Endothelial cell of umbilical vein (primary cell): Measurements from ENCODE around the gene GSTA2. TPM values are rescaled to one million over a fixed set of nuclear protein-coding genes. Genes with fewer than 3 reads are reported as not detected.
"Not testable (repeated sequence)": the region's sequence is repeated elsewhere in the genome, so short reads cannot be mapped to it uniquely, and the experiment has no call there.

ENCODE experiments used
- BruUV-seq: library from RNA; stranded (reverse); fragments of 400-500 nt; replicated peaks from 2 replicates; lab custom pipeline; 2021; lab: Mats Ljungman, UMichigan
- CTCF ChIA-PET: fragments of 300-600, 350-600 bp; sonication (Branson Sonifier 250); formaldehyde crosslinking; loops from one replicate; lab custom pipeline; 2021; ENCODE audit warnings: antibody characterized with exemption, inconsistent platforms; lab: Charles Lee
- POLR2A ChIA-PET: fragments of 300-600, 350-600 bp; sonication (Branson Sonifier 250); formaldehyde crosslinking; loops from one replicate; lab custom pipeline; 2021; ENCODE audit warnings: antibody characterized with exemption, inconsistent platforms; lab: Charles Lee
- DNase-seq: peaks from one replicate; pipeline ENCODE4 v3.0.0-alpha.2; 2011; ENCODE audit warnings: low read depth, low spot score
- FAIRE-seq: peaks from 2 replicates; lab custom pipeline; 2011; peaks lifted over from hg19 to GRCh38; lab: Jason Lieb, UNC
- H2AFZ ChIP-seq: 2 replicates; pipeline ENCODE4 v1.6.0; 2012; ENCODE audit warnings: low read depth, low read length, control low read depth, inconsistent platforms
- H3K27ac ChIP-seq: 2 replicates; pipeline ENCODE4 v1.5.1; 2011; ENCODE audit warnings: low read depth, mild to moderate bottlenecking, control low read depth, low read length, moderate library complexity; ENCODE audit not compliant: insufficient read depth
- H3K27me3 ChIP-seq, 2 experiments: 2 replicates each; pipeline versions ENCODE4 v1.6.0 to v1.6.1; 2011; ENCODE audit warnings: low read length in 2 of 2, mixed read lengths in 1 of 2; ENCODE audit not compliant: control insufficient read depth in 2 of 2, insufficient read depth in 2 of 2
- H3K36me3 ChIP-seq, 2 experiments: 2 replicates in 1 of 2; 3 replicates in 1 of 2; pipeline ENCODE4 v1.5.1; 2011; ENCODE audit warnings: low read length in 2 of 2, mild to moderate bottlenecking in 1 of 2, moderate library complexity in 1 of 2; ENCODE audit not compliant: control insufficient read depth in 2 of 2, insufficient read depth in 2 of 2; ENCODE audit errors: extremely low read depth in 1 of 2
- H3K4me1 ChIP-seq: 3 replicates; pipeline ENCODE4 v1.5.1; 2011; ENCODE audit warnings: mild to moderate bottlenecking, low read length; ENCODE audit not compliant: control insufficient read depth, insufficient read depth; ENCODE audit errors: extremely low read depth
- H3K4me2 ChIP-seq: 2 replicates; pipeline ENCODE4 v1.6.1; 2011; ENCODE audit warnings: low read length, control low read depth, mixed read lengths; ENCODE audit not compliant: insufficient read depth
- H3K4me3 ChIP-seq, 3 experiments: fragments of 200-600 bp in 1 of 3; sonication (generic), shearing (Covaris generic) in 1 of 3; replicated peaks in 1 of 3; 2 replicates each; pipeline ENCODE4 v1.5.1; 2011 to 2016; ENCODE audit warnings: control low read depth in 3 of 3, low read length in 3 of 3, mild to moderate bottlenecking in 2 of 3, inconsistent platforms in 1 of 3, low read depth in 1 of 3, moderate library complexity in 1 of 3; ENCODE audit not compliant: insufficient read depth in 1 of 3
- H3K79me2 ChIP-seq: 2 replicates; pipeline ENCODE4 v1.6.0; 2012; ENCODE audit warnings: low read length, inconsistent platforms; ENCODE audit not compliant: control insufficient read depth, insufficient read depth
- H3K9ac ChIP-seq: replicated peaks from 2 replicates; pipeline ENCODE3; 2011; ENCODE audit warnings: low read length, control low read depth; ENCODE audit not compliant: insufficient read depth; ENCODE audit errors: extremely low read depth
- H3K9me1 ChIP-seq: replicated peaks from 3 replicates; pipeline ENCODE4 v1.6.0; 2011; ENCODE audit warnings: mild to moderate bottlenecking, low read length; ENCODE audit not compliant: control insufficient read depth, insufficient read depth; ENCODE audit errors: extremely low read depth
- H3K9me3 ChIP-seq: replicated peaks from 2 replicates; pipeline ENCODE4 v1.5.1; 2012; ENCODE audit warnings: low read length, inconsistent platforms; ENCODE audit not compliant: control insufficient read depth, insufficient read depth
- H4K20me1 ChIP-seq: replicated peaks from 2 replicates; pipeline ENCODE3; 2011; ENCODE audit warnings: mild to moderate bottlenecking, low read length; ENCODE audit not compliant: control insufficient read depth, insufficient read depth; ENCODE audit errors: extremely low read depth
- EZH2 ChIP-seq: IDR thresholded peaks from 2 replicates; pipeline ENCODE4 v1.6.1; 2012; ENCODE audit warnings: borderline replicate concordance, low read depth, mild to moderate bottlenecking, moderate library complexity, low read length, inconsistent platforms; ENCODE audit not compliant: severe bottlenecking
- FOS ChIP-seq: IDR thresholded peaks from 2 replicates; pipeline ENCODE4 v1.6.1; 2011; ENCODE audit warnings: mild to moderate bottlenecking, low read length, moderate library complexity, borderline replicate concordance; ENCODE audit not compliant: insufficient read depth
- GATA2 ChIP-seq: IDR thresholded peaks from 2 replicates; pipeline ENCODE4 v1.7.0; 2011; ENCODE audit warnings: low read depth, mild to moderate bottlenecking, moderate library complexity, mixed read lengths, low read length; ENCODE audit not compliant: insufficient read length, insufficient read depth
- JUN ChIP-seq: IDR thresholded peaks from 2 replicates; pipeline ENCODE4 v1.6.1; 2011; ENCODE audit warnings: borderline replicate concordance, low read depth; ENCODE audit not compliant: insufficient read length, insufficient read depth
- MYC ChIP-seq: IDR thresholded peaks from one replicate; pipeline ENCODE4 v1.6.1; 2011; ENCODE audit warnings: mild to moderate bottlenecking, low read depth, low read length
- POLR2A ChIP-seq: IDR thresholded peaks from 2 replicates; pipeline ENCODE4 v1.6.1; 2012; ENCODE audit warnings: low read depth, mild to moderate bottlenecking, control low read depth, low read length
- dilution Hi-C: fragments of 300-500 bp; cut with MboI; formaldehyde crosslinking; loops from one replicate; pipeline ENCODE4 v1.15.0; 2019; ENCODE audit warnings: low sequenced_read_pairs; ENCODE audit not compliant: extremely low pct_ligation_motif_present
- intact Hi-C: fragments of 100-400 bp; cut with micrococcal nuclease; formaldehyde crosslinking; loops from one replicate; pipeline ENCODE4 v1.10.0; 2022
- polyA plus RNA-seq, 4 experiments: library from polyadenylated mRNA; depleted of rRNA in 3 of 4; stranded (reverse) in 3 of 4; unstranded in 1 of 4; fragments of >200 nt; gene quantifications; 2 replicates each; pipeline versions ENCODE4 v1.2.1 to v1.2.3, GENCODE V29; 2011 to 2012; ENCODE audit warnings: missing spikeins in 1 of 4
- total RNA-seq: library from RNA; stranded (reverse); gene quantifications from 2 replicates; pipeline ENCODE4 v1.2.3, GENCODE V29; 2021
- TF ChIP-seq, protein P1 (sequence below): IDR thresholded peaks from 2 replicates; pipeline ENCODE4 v1.6.1; 2011; ENCODE audit not compliant: insufficient read depth, insufficient read length
- TF ChIP-seq, protein P2 (sequence below), 2 donors: IDR thresholded peaks; 1 replicate in 1 of 2; 2 replicates in 1 of 2; pipeline ENCODE4 v1.5.1; 2011; ENCODE audit warnings: low read length in 2 of 2, mild to moderate bottlenecking in 2 of 2, moderate library complexity in 2 of 2, control low read depth in 1 of 2, inconsistent platforms in 1 of 2, low read depth in 1 of 2; ENCODE audit not compliant: insufficient read depth in 1 of 2; ENCODE audit errors: extremely low read depth in 1 of 2

The GSTA2 gene
- total and polyA plus RNA-seq, 2 donors (not counting 3 experiments of a cell fraction or from before 2014, with no cell fraction given), result not detected

DNA sequence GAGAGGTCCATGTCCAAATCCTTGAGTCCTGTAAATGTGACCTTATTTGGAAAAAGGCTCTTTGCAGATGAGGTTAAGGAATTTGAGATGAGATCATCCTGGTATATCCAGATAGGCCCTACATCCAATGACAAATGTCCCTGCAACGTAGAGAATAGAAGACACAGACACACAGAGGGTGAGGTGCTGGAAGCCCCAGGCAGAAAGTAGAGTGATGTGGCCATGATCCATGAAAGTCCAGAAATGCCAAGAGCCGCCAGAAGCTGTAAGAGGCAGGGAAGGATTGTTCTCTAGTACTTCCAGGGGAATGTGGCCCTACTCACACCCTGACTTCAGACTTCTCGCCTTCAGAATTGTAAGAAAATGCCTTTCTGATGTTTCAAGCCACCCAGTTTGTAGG lies 16.0 kb downstream of the GSTA2 start:
- H2AFZ ChIP-seq, POLR2A ChIA-PET, H3K27me3 ChIP-seq, H3K79me2 ChIP-seq, H3K36me3 ChIP-seq, FAIRE-seq, H3K9ac ChIP-seq, H3K9me3 ChIP-seq, H3K4me2 ChIP-seq, H3K4me3 ChIP-seq, BruUV-seq, CTCF ChIA-PET, H3K9me1 ChIP-seq, dilution Hi-C loops, H3K4me1 ChIP-seq, H4K20me1 ChIP-seq, DNase-seq, H3K27ac ChIP-seq, intact Hi-C loops: not testable (repeated sequence)

DNA sequence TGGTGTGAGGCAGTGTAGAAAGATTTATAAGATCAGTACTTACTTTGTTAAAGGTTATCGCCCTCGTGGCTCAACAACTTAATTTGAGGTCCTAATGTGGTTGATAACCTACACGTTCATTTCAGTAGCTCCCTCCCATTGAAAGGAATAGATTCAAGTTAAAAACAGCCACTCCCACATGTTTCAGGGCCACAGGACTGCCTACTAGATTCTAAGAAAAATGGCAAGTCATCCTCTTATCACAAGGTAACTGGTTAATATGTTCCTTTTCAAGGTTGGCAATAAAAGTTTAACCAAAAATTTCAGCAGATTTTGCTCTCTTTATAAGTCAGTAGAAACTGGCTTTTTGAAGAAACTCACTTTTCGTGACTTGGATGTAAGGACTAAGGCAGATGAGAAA lies 17.1 kb downstream of the GSTA2 start:
- Histone ChIP-seq H2AFZ (no peak overlapping the region), H3K9me3 (no peaks in the 10 kb centered on the region), H3K36me3 (no peaks in the 10 kb centered on the region), H4K20me1 (no peaks in the 10 kb centered on the region), H3K79me2 (no peaks in the 10 kb centered on the region), H3K9me1 (no peaks in the 10 kb centered on the region), H3K4me2 (no peak overlapping the region), H3K9ac (no peak overlapping the region), H3K4me1 (no peaks in the 10 kb centered on the region), H3K27ac (no peak overlapping the region), H3K27me3 (no peaks in the 10 kb centered on the region), H3K4me3 (no peak overlapping the region)
- DNase-seq (no peak), FAIRE-seq (no peak)
- CTCF ChIA-PET, result no interaction called here
- BruUV-seq, result no TSS peak
- POLR2A ChIA-PET, result no interaction called here
- dilution Hi-C loops (no loop called here), intact Hi-C loops (no loop called here)
- TF ChIP-seq, protein P1, sequence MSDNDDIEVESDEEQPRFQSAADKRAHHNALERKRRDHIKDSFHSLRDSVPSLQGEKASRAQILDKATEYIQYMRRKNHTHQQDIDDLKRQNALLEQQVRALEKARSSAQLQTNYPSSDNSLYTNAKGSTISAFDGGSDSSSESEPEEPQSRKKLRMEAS, result no peak
- TF ChIP-seq POLR2A (no peak), JUN (no peak), FOS (no peak), MYC (no peak), GATA2 (no peak), EZH2 (no peak)
- TF ChIP-seq, protein P2, sequence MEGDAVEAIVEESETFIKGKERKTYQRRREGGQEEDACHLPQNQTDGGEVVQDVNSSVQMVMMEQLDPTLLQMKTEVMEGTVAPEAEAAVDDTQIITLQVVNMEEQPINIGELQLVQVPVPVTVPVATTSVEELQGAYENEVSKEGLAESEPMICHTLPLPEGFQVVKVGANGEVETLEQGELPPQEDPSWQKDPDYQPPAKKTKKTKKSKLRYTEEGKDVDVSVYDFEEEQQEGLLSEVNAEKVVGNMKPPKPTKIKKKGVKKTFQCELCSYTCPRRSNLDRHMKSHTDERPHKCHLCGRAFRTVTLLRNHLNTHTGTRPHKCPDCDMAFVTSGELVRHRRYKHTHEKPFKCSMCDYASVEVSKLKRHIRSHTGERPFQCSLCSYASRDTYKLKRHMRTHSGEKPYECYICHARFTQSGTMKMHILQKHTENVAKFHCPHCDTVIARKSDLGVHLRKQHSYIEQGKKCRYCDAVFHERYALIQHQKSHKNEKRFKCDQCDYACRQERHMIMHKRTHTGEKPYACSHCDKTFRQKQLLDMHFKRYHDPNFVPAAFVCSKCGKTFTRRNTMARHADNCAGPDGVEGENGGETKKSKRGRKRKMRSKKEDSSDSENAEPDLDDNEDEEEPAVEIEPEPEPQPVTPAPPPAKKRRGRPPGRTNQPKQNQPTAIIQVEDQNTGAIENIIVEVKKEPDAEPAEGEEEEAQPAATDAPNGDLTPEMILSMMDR (IDR thresholded peaks at IDR 0.05; ENCODE audit: extremely low read depth in 1 of 2, insufficient read depth in 1 of 2, low read depth in 1 of 2, low read length in 2 of 2), result no peak
